Fibroblast of the conjunctiva (primary cell): ENCODE data around the gene RNFT2.

Source experiments
- DNase-seq: peaks from one replicate; pipeline ENCODE4 v3.0.0-alpha.2; 2010; ENCODE audit warnings: low read depth

Gene RNFT2

GRCh38 chr12:116837097-116837496, 99.0 kb downstream of the RNFT2 start:
- no peak for DNase-seq

DNA sequence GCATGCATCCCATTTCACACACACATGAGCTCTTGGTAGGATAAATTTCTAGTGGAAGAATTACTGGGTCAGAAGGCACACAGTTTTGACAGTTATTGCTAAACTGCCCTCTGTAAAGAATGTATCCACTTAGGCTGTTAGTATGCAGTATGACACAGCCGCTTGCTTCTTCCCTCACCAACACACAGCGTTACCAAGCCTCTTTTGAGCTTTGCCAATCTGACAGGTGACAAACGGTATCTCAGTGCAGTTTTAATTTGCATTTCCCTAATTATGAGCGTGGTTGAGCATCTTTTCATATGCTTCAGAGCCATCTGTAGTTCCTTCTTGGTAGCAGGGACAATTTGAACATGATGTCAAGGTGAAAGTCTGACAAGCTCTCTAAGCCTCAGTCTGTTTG, 100.2 kb downstream of the RNFT2 start:
- DNase-seq = no peak

DNA sequence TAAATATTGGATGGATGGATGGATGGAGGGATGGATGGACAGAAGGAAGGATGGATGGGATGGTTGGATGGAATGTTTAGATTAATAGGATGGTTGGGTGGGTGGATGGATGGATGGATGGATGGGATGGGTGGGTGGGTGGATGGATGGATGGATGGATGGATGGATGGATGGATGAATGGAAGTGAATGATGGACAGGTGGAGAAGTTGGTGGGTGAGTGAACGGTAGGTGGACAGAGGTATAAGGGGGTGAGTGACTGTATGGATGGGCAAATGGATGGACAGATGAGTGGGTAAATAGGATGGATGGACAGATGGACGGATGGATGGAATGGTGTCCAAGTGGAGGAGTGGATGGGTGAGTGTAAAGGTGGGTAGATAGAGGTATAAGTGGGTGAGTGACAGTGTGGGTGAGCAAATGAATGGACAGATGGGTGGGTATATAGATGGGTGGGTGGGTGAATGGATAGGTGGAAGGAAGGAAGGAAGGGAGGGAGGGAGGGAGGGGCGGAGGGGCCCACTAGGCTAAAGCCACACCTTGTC, 101.2 kb downstream of the RNFT2 start:
- DNase-seq = no peak

GRCh38 chr12:116843085-116843484, 105.0 kb downstream of the RNFT2 start:
- no peak for DNase-seq

GRCh38 chr12:116849216-116849615, 111.1 kb downstream of the RNFT2 start:
- DNase-seq = no peak

- DNase-seq = no peak
These were observed 114.2 kb downstream of the RNFT2 start for GRCh38 chr12:116852303-116852702.

DNA sequence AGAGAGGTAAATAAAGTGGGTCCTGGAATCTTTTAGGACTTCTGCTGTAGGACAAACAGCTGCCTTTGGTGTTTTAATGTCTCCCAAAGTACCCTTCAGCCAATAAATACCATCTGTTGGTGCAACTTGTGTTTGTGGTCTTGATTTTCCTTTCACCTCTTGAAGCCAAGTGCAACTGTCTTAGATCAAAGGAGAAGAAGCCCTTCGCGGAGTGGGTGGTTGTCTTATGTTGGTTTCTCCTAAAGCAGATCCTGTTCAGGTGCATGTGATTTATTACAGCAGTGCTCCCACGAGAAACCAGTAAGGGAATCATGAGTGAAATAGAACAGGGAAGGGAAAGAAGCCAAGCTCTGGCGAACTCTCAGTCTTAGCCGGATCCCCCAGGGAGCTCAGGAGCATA, 115.4 kb downstream of the RNFT2 start:
- no peak for DNase-seq

DNA sequence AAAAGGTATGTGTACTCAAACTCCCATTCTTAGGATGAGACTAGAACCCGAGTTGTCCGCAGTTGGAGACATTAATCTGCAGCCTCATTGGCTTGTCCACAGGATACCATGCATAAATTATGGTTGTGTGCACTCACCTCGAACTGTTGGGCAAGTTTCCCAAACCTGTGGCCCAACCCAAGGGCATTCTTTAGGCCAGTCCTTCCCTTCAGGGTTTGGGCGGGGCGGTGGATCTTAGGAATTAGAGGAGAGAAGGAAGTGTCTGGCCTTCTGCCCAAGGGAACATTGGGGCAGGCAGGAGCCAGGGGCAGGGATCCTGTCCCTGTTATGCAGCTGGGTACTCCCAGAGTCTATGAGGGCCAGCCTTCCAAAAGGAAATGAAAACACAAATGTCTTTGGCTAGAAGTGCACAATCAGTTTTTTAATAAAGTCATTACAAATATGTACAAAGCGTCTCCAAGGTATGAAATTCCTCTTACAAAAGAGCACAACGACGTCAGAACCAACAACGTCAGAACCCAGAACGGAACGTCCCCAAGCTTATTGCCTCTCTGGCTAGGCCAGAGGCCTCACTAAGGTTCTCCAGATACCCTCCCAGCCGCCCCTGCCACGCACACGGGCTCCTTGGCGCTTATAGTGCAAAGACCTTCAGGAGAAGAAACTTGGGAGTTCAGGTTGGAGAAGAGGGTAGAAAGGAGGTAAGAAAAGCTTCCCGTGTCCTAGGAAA, 117.8 kb downstream of the RNFT2 start:
- DNase-seq = no peak

GRCh38 chr12:116856729-116857128, 118.6 kb downstream of the RNFT2 start:
- no peak for DNase-seq

DNA sequence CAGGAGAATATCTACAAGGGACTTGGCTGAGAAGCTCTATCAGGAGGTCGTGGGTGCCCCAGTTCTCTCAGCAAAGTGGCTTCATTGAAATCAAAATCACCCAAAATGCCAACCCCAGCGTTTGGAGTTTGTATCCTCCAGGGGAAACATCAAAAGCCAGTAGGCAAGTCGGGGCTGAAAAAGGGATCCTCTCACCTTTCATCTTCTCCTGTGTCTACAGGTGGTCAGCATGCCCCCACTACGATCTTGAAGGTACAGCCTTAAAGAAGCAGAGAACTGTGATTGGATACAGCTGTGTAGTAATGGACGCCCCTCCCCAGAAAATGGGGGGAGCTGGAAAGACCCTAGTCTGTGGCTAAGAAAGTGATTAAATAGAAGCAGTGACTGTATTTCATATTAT, 121.0 kb downstream of the RNFT2 start:
- no peak for DNase-seq

DNA sequence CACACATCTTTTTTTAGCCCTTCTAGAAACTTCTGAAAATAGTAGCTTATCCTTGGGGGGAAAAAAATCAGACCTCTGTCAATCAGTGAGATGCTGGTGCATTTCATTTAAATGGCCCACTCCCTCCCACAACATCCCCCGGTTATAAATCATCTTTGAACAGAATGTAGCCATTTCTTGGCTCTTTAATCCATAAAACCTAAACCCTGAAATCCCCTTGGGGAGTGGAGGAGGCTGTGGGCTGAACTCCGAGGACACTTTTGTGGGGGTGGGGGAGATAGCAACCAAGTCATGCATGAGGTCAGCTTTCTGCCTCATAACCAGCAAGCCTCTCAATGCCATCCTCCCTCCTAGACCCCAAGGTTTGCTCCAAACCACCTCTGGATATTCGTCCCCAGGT, 122.1 kb downstream of the RNFT2 start:
- no peak for DNase-seq

- DNase-seq = no peak
These were observed 123.2 kb downstream of the RNFT2 start for GRCh38 chr12:116861320-116861719.

DNA sequence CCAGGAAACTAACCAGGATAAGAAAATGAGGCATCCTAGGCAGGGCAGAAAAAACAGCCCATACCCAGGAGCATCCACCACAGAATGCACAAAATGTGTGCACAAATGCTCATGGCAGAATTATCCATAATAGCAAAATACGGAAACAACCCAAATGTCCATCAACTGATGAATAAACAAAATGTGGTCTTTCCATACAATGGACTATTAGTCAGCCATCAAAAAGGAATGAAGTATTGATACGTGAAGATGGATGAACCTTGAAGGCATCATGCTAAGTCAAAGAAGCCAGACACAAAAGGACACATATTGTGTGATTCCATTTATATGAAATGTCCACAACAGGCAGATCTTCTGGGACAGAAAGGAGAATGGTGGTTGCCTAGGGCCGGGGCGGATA, 124.1 kb downstream of the RNFT2 start:
- no peak for DNase-seq

DNA sequence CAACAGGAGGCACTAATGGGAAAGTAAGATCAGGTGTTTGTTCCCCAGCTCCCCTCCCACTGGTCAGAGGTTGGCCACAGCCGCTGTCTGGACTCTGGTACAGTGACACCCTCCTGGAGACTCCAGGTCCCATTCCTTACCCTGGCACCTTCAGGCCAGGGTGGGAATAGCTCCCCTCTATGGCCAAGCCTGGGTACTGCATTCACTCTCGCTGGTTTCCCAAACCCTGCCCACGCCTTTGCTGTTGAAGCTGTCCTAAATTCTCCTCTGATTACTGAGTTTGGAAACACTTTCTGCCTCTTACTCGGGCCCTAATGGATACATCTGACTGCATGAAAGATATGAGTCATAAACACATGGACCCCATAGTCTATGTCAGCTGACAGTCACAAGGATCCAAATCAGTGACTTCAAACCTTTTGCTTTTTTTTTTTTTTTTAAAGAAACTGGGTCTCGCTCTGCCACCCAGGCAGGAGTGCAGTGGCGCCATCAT, 125.2 kb downstream of the RNFT2 start:
- DNase-seq = peak; percentile 18

GRCh38 chr12:116864371-116865160, 126.5 kb downstream of the RNFT2 start:
- peak; percentile 24 for DNase-seq

GRCh38 chr12:116867523-116867922, 129.4 kb downstream of the RNFT2 start:
- no peak for DNase-seq

DNA sequence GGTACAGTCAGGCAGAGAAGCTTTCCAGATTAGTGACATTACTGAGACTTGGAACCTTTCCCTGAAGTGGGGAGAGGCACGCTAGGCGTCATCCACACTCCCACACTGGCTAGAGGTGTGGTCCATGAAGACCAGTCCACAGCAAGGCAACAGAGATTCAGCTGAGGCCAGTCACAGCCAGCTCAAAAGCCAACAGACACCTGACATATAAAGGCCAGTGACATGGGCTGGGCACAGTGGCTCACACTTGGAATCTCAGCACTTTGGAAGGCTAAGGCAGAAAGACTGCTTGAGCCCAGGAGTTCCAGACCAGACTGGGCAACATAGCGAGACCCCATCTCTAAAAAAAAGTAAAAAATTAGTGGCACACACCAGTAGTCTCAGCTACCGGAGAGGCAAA, 132.2 kb downstream of the RNFT2 start:
- DNase-seq = no peak

GRCh38 chr12:116874324-116874995, 136.3 kb downstream of the RNFT2 start:
- DNase-seq = no peak

DNA sequence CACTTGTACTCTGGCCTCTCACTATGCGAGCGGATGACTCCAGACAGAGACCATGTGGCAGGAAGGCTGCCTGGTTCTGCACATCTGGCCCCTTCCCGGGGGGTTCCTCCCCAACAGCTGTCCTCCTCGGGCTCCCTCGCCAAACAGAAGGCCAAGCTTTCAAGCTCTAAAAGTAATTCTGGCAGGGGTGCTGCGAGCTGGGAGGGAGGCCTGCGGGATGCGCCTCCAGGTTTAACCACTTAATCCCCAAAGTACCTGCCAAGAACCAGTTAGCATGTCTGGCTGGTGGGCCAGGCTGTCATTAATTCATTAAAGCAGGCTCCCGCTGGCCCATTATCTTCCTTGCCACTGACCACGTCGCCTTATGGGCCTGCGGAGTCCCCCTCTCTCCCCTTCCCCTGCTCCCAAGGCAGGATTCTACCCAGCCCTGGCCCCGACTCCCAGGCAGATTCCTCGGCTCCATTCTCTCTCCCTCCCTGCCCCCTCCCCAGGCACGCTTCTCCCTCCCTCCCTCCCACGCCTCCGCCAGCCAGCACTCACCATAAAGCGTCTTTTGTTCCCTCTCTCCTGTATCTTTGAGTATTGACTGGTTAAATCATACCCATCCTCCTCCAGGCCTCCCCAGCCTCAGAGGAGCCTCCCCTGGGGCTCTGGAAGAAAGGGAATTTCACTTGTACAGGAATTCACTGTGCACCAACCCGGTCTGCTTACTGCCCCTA, 138.2 kb downstream of the RNFT2 start:
- DNase-seq = no peak

DNA sequence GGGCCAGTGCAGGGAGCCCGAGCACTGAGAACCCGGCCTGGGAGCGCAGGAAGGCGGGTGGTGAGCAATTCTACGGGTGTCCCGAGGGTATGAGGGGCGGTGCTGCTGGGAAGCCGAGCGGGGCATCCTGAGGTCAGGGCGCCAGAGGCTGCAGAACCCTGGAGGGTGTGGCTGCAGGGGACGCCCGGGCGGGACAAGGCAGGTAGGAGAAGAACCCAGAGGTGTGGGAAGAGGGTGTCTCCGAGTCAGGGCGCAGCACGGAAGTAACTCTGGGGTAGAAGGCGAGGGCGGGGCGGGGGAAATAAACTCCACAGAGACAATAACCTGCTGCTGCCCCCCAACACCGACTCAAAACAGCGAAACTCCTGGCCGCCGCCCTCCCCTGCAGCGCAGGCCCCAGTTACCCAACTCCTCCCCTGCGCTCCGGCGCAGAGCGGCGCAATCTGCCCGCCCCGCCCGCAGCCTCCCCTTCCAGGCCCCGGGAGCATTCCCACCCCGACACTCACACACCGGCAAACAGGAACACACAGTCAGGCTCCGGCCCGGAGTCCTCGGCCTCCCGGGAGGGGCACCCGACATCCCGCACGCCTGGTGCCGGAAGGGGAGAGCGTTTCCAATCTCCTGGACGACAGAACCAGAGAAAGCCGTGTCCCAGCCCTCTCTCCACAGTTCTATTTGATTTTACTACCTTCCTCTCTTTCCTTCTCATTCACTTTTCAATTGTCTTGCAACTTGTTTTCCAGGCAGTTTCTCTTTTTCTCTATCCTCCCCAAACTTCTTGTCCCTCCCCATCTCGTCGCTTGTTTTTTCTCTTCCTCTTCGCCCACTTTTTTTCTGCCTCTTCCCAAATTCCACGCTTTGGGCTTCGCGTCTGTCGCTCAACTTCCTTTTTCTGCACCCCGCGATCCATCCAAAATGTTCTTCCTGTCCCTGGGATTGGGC, 140.7 kb downstream of the RNFT2 start:
- no peak for DNase-seq
